ENCODE data around the gene PPIE.

- TF ChIP-seq ZNF646 (CRISPR knock-in tag; IDR thresholded peaks at IDR 0.05): no peak
- no peak for TF ChIP-seq MAX (IDR thresholded peaks at IDR 0.05)
- no peak for TF ChIP-seq CHD4 (IDR thresholded peaks at IDR 0.05; ENCODE audit: borderline replicate concordance, low read length)
- TF ChIP-seq TCF7 (IDR thresholded peaks at IDR 0.05; ENCODE audit: low read depth): no peak
- no peak for TF ChIP-seq CTCF (CRISPR knock-in tag; IDR thresholded peaks at IDR 0.05)
These were observed 42.6 kb downstream of the PPIE start for GRCh38 chr1:39781349-39781715.
